Measurements from ENCODE around the gene BMP7.

BMP7 gene

GRCh38 chr20:57238089-57238488, 28.4 kb downstream of the BMP7 start:
- no peak for TF ChIP-seq CTCF (IDR thresholded peaks at IDR 0.05; ENCODE audit: control insufficient read depth, extremely low read depth, insufficient read depth)
- DNase-seq (ENCODE audit: low read depth): no peak

GRCh38 chr20:57237585-57237953, 28.9 kb downstream of the BMP7 start:
- TF ChIP-seq CTCF (IDR thresholded peaks at IDR 0.05; ENCODE audit: control insufficient read depth, extremely low read depth, insufficient read depth): no peak
- H3K4me3 ChIP-seq (ENCODE audit: low read depth, low read length): no peak overlapping the region
- DNase-seq (ENCODE audit: low read depth): no peak

More at GRCh38 chr20:57238089-57238488, 28.4 kb downstream of the BMP7 start:
- no peak overlapping the region for H3K4me3 ChIP-seq (ENCODE audit: low read depth, low read length)

GRCh38 chr20:57236813-57237584, 29.4 kb downstream of the BMP7 start:
- H3K4me3 ChIP-seq (ENCODE audit: low read depth, low read length): no peak overlapping the region
- no peak for DNase-seq (ENCODE audit: low read depth)
- no peak for TF ChIP-seq CTCF (IDR thresholded peaks at IDR 0.05; ENCODE audit: control insufficient read depth, extremely low read depth, insufficient read depth)

GRCh38 chr20:57234556-57235251, 31.7 kb downstream of the BMP7 start:
- DNase-seq (ENCODE audit: low read depth): no peak
- TF ChIP-seq CTCF (IDR thresholded peaks at IDR 0.05; ENCODE audit: control insufficient read depth, extremely low read depth, insufficient read depth): no peak
- H3K4me3 ChIP-seq (ENCODE audit: low read depth, low read length): no peak overlapping the region

- no peak overlapping the region for H3K4me3 ChIP-seq (ENCODE audit: low read depth, low read length)
- no peak for DNase-seq (ENCODE audit: low read depth)
- no peak for TF ChIP-seq CTCF (IDR thresholded peaks at IDR 0.05; ENCODE audit: control insufficient read depth, extremely low read depth, insufficient read depth)
Observed at GRCh38 chr20:57231951-57232428, 34.5 kb downstream of the BMP7 start.

GRCh38 chr20:57231161-57231560, 35.3 kb downstream of the BMP7 start:
- no peak for TF ChIP-seq CTCF (IDR thresholded peaks at IDR 0.05; ENCODE audit: control insufficient read depth, extremely low read depth, insufficient read depth)
- DNase-seq (ENCODE audit: low read depth): no peak
- no peak overlapping the region for H3K4me3 ChIP-seq (ENCODE audit: low read depth, low read length)

Measured in LNCaP clone FGC (cell line).